SK-N-SH (cell line): Measurements from ENCODE around the gene FPR2. TPM values are rescaled to one million over a fixed set of nuclear protein-coding genes. Genes with fewer than 3 reads are reported as not detected.

Experiments used
- CTCF ChIA-PET: fragments of 300-600, 350-600 bp; formaldehyde crosslinking; extraction: SDS; loops from one replicate; lab custom pipeline; 2021; lab: Yijun Ruan, JAX
- POLR2A ChIA-PET: fragments of 350-600 bp; sonication (Branson Sonifier 250); formaldehyde crosslinking; extraction: SDS; loops from one replicate; lab custom pipeline; 2020; ENCODE audit warnings: antibody characterized with exemption, inconsistent platforms; lab: Yijun Ruan, JAX
- DNase-seq: peaks from one replicate; pipeline ENCODE4 v3.0.0; 2012
- H2AFZ ChIP-seq: fragments of 200-600 bp; sonication (generic); 2 replicates; pipeline ENCODE4 v1.8.1; 2016; ENCODE audit warnings: antibody characterized with exemption, mild to moderate bottlenecking, low read depth
- H3F3A ChIP-seq: fragments of 200-600 bp; sonication (generic); replicated peaks from 2 replicates; pipeline ENCODE3; 2016; ENCODE audit warnings: antibody characterized with exemption, mild to moderate bottlenecking; ENCODE audit not compliant: insufficient read depth
- H3K27ac ChIP-seq, 2 experiments: fragments of 200-500 bp in 1 of 2; fragments of 200-600 bp in 1 of 2; sonication (Bioruptor generic) in 1 of 2; sonication (generic), shearing (Covaris generic) in 1 of 2; 2 replicates each; pipeline versions ENCODE4 v1.5.1 to v1.6.1; 2014 to 2016; ENCODE audit warnings: low read depth in 2 of 2, inconsistent platforms in 1 of 2, low read length in 1 of 2, mild to moderate bottlenecking in 1 of 2, mixed read lengths in 1 of 2
- H3K27me3 ChIP-seq: fragments of 200-600 bp; sonication (generic), shearing (Covaris generic); 2 replicates; pipeline ENCODE4 v1.6.1; 2016; ENCODE audit warnings: mixed run types; ENCODE audit not compliant: insufficient read depth
- H3K36me3 ChIP-seq, 2 experiments: fragments of 200-500 bp in 1 of 2; fragments of 200-600 bp in 1 of 2; sonication (Bioruptor generic) in 1 of 2; sonication (generic) in 1 of 2; replicated peaks in 1 of 2; 2 replicates each; pipeline versions ENCODE3 to v1.5.1; 2014 to 2016; ENCODE audit warnings: low read length in 1 of 2, mild to moderate bottlenecking in 1 of 2; ENCODE audit not compliant: insufficient read depth in 2 of 2, control insufficient read depth in 1 of 2
- H3K4me1 ChIP-seq, 2 experiments: fragments of 200-500 bp in 1 of 2; fragments of 200-600 bp in 1 of 2; sonication (Bioruptor generic) in 1 of 2; sonication (generic), shearing (Covaris generic) in 1 of 2; 2 replicates each; pipeline versions ENCODE4 v1.5.1 to v1.6.1; 2014 to 2016; ENCODE audit warnings: low read depth in 1 of 2, low read length in 1 of 2, mixed run types in 1 of 2; ENCODE audit not compliant: insufficient read depth in 2 of 2, control insufficient read depth in 1 of 2
- H3K4me2 ChIP-seq: fragments of 200-600 bp; sonication (generic), shearing (Covaris generic); 2 replicates; pipeline ENCODE4 v1.6.1; 2017; ENCODE audit warnings: mixed run types
- H3K4me3 ChIP-seq, 2 experiments: fragments of 200-500 bp in 1 of 2; fragments of 200-600 bp in 1 of 2; sonication (Bioruptor generic) in 1 of 2; sonication (generic), shearing (Covaris generic) in 1 of 2; 2 replicates each; pipeline versions ENCODE4 v1.5.1 to v1.8.1; 2014 to 2016; ENCODE audit warnings: low read depth in 2 of 2, inconsistent platforms in 1 of 2, low read length in 1 of 2, mild to moderate bottlenecking in 1 of 2, mixed read lengths in 1 of 2, moderate library complexity in 1 of 2
- H3K79me2 ChIP-seq: fragments of 200-600 bp; sonication (generic); 2 replicates; pipeline ENCODE4 v1.8.1; 2017; ENCODE audit warnings: mild to moderate bottlenecking; ENCODE audit not compliant: insufficient read depth
- H3K9ac ChIP-seq: fragments of 200-600 bp; sonication (generic); 2 replicates; pipeline ENCODE4 v1.6.1; 2017; ENCODE audit warnings: mixed run types
- H3K9me2 ChIP-seq: fragments of 200-600 bp; sonication (generic); 2 replicates; pipeline ENCODE4 v1.6.1; 2017; ENCODE audit warnings: mixed run types
- H3K9me3 ChIP-seq: fragments of 200-600 bp; sonication (generic); 2 replicates; pipeline ENCODE4 v1.6.1; 2017; ENCODE audit warnings: mixed run types, mild to moderate bottlenecking, moderate library complexity
- H4K20me1 ChIP-seq: fragments of 200-600 bp; sonication (generic); 2 replicates; pipeline ENCODE4 v1.6.1; 2017; ENCODE audit warnings: mild to moderate bottlenecking, mixed run types; ENCODE audit not compliant: insufficient read depth
- CHD2 ChIP-seq: fragments of 150-350 bp; IDR thresholded peaks from 2 replicates; pipeline ENCODE4 v1.6.1; 2018; ENCODE audit warnings: low read length; ENCODE audit not compliant: partially characterized antibody
- CTCF ChIP-seq: fragments of 200-600 bp; sonication (generic); IDR thresholded peaks from 2 replicates; pipeline ENCODE4 v1.6.1; 2017; ENCODE audit warnings: antibody characterized with exemption, mild to moderate bottlenecking, moderate library complexity
- FOXJ3 ChIP-seq: sonication (generic); formaldehyde crosslinking; IDR thresholded peaks from 2 replicates; pipeline ENCODE4 v1.5.1; 2020; ENCODE audit warnings: mild to moderate bottlenecking, missing genetic modification reagents
- FOXM1 ChIP-seq: IDR thresholded peaks from 2 replicates; pipeline ENCODE4 v1.4.0; 2012; ENCODE audit warnings: low read depth, mild to moderate bottlenecking
- GABPA ChIP-seq: IDR thresholded peaks from 2 replicates; pipeline ENCODE4 v1.4.0; 2012; ENCODE audit warnings: low read depth, mild to moderate bottlenecking
- GATA2 ChIP-seq: sonication (generic); formaldehyde crosslinking; IDR thresholded peaks from 2 replicates; pipeline ENCODE4 v1.5.0; 2020; ENCODE audit warnings: mild to moderate bottlenecking, missing genetic modification reagents
- IRF3 ChIP-seq: fragments of 150-350 bp; IDR thresholded peaks from 2 replicates; pipeline ENCODE4 v1.6.1; 2016; ENCODE audit warnings: mild to moderate bottlenecking, low read depth, low read length
- MAX ChIP-seq: IDR thresholded peaks from 2 replicates; pipeline ENCODE4 v1.4.0; 2012; ENCODE audit warnings: low read depth
- MXI1 ChIP-seq: IDR thresholded peaks from 2 replicates; pipeline ENCODE4 v1.6.1; 2012; ENCODE audit warnings: mild to moderate bottlenecking, low read depth, low read length, improper control_type of control experiment
- NFIC ChIP-seq: IDR thresholded peaks from 2 replicates; pipeline ENCODE4 v1.4.0; 2012; ENCODE audit warnings: borderline replicate concordance
- NRF1 ChIP-seq: IDR thresholded peaks from 2 replicates; pipeline ENCODE4 v1.6.1; 2012; ENCODE audit warnings: low read depth, mild to moderate bottlenecking, low read length
- PBX3 ChIP-seq: IDR thresholded peaks from 2 replicates; pipeline ENCODE4; 2012
- POLR2AphosphoS5 ChIP-seq: IDR thresholded peaks from 2 replicates; pipeline ENCODE4 v1.6.1; 2012; ENCODE audit warnings: low read depth, low read length
- RCOR1 ChIP-seq: fragments of 150-350 bp; IDR thresholded peaks from 2 replicates; pipeline ENCODE4 v1.6.1; 2017; ENCODE audit warnings: antibody characterized with exemption, low read length
- RFX5 ChIP-seq: IDR thresholded peaks from 2 replicates; pipeline ENCODE4 v1.6.1; 2012; ENCODE audit warnings: mild to moderate bottlenecking, improper control_type of control experiment, low read length
- TCF12 ChIP-seq: IDR thresholded peaks from 2 replicates; pipeline ENCODE4 v1.4.0; 2012
- YY1 ChIP-seq: IDR thresholded peaks from 2 replicates; pipeline ENCODE4 v1.4.0; 2012; ENCODE audit warnings: low read depth, mild to moderate bottlenecking
- ZBTB33 ChIP-seq: IDR thresholded peaks from 2 replicates; pipeline ENCODE4 v1.4.0; 2012; ENCODE audit warnings: low read depth, borderline replicate concordance
- WGBS: methylation state at CpG from one replicate; pipeline ENCODE4 v1.1.6; 2017; ENCODE audit warnings: low lambda C conversion rate; 5-methylcytosine and 5-hydroxymethylcytosine counted together
- polyA plus RNA-seq, 3 experiments: library from polyadenylated mRNA; depleted of rRNA; stranded (reverse); fragments of >200 nt; gene quantifications; 2 replicates each; pipeline ENCODE4 v1.2.3, GENCODE V29; 2012

Gene FPR2
- polyA plus RNA-seq, 1 of the 3 experiments (the other 2 are of a cell fraction): not detected

GRCh38 chr19:51771376-51772130 is 10.6 kb downstream of the FPR2 start:
- CTCF ChIA-PET: interaction anchor here (0.8 kb wide), 1 partner anchor 110 kb away, joined by 3 read pairs; no protein-coding TSS in a partner anchor
- TF ChIP-seq GATA2 (no peak), MAX (no peak), POLR2AphosphoS5 (no peak), NFIC (no peak), YY1 (no peak), TCF12 (no peak), FOXM1 (no peak), CHD2 (no peak), RCOR1 (no peak), GABPA (no peak), NRF1 (no peak), MXI1 (no peak), RFX5 (no peak), FOXJ3 (CRISPR knock-in tag) (no peak), PBX3 (no peak), IRF3 (no peak), CTCF (no peak), ZBTB33 (no peak)
- H3K27ac ChIP-seq: no peak overlapping the region
- no peak for DNase-seq
- H3K27me3 ChIP-seq: peaks cover 24% of the 10 kb centered on the region
- no peaks in the 10 kb centered on the region for H3K79me2 ChIP-seq
- H3K4me3 ChIP-seq: no peak overlapping the region
- no peaks in the 10 kb centered on the region for H3K36me3 ChIP-seq
- no peaks in the 10 kb centered on the region for H4K20me1 ChIP-seq
- WGBS: 5% methylated on average over 10 of the region's 10 CpGs
- no peaks in the 10 kb centered on the region for H3K9me2 ChIP-seq
- no peak overlapping the region; the same call in 1 of the 2 replicates for H2AFZ ChIP-seq
- no peaks in the 10 kb centered on the region for H3K4me1 ChIP-seq
- POLR2A ChIA-PET: no interaction called here
- no peaks in the 10 kb centered on the region for H3K9me3 ChIP-seq
- no peak overlapping the region for H3K4me2 ChIP-seq
- no peaks in the 10 kb centered on the region for H3F3A ChIP-seq
- no peak overlapping the region for H3K9ac ChIP-seq
